Subcutaneous abdominal adipose tissue (tissue), 5 donors: ENCODE measurements around the gene KHDC4.
"Not testable (repeated sequence)": the region's sequence is repeated elsewhere in the genome, so short reads cannot be mapped to it uniquely, and the experiment has no call there.

Source experiments
- H3K27ac ChIP-seq: one replicate; pipeline ENCODE4 v1.7.0; 2013; ENCODE audit warnings: low read depth, mild to moderate bottlenecking, inconsistent platforms, low read length, moderate library complexity
- H3K27me3 ChIP-seq, 5 donors: one replicate each; pipeline ENCODE4 v1.7.0; 2013; ENCODE audit warnings: low read length in 5 of 5, inconsistent platforms in 1 of 5; ENCODE audit not compliant: control insufficient read depth in 5 of 5, insufficient read depth in 4 of 5
- H3K36me3 ChIP-seq, 5 donors: one replicate each; pipeline ENCODE4 v1.7.0; 2013; ENCODE audit warnings: low read length in 5 of 5; ENCODE audit not compliant: control insufficient read depth in 5 of 5, insufficient read depth in 5 of 5
- H3K4me1 ChIP-seq, 5 donors: one replicate each; pipeline ENCODE4 v1.7.0; 2013; ENCODE audit warnings: low read length in 5 of 5, mild to moderate bottlenecking in 3 of 5, moderate library complexity in 1 of 5; ENCODE audit not compliant: control insufficient read depth in 5 of 5, insufficient read depth in 5 of 5
- H3K4me3 ChIP-seq, 5 donors: one replicate each; pipeline ENCODE4 v1.7.0; 2013; ENCODE audit warnings: low read length in 5 of 5, low read depth in 1 of 5
- H3K9ac ChIP-seq, 5 donors: one replicate each; pipeline ENCODE4 v1.7.0; 2013; ENCODE audit warnings: low read length in 5 of 5, mild to moderate bottlenecking in 4 of 5, moderate library complexity in 3 of 5
- H3K9me3 ChIP-seq, 5 donors: one replicate each; pipeline ENCODE4 v1.7.0; 2013; ENCODE audit warnings: low read length in 5 of 5; ENCODE audit not compliant: control insufficient read depth in 5 of 5
- donor health status: healthy.
- donor health status: healthy.
- donor health status: healthy.
- donor health status: healthy.
- donor health status: healthy.

The KHDC4 gene

GRCh38 chr1:155930725-155931124, 3.5 kb downstream of the KHDC4 start:
- not testable (repeated sequence) for H3K27ac ChIP-seq, H3K9me3 ChIP-seq, H3K27me3 ChIP-seq, H3K4me3 ChIP-seq
- peaks cover 7 to 46% (median 43%) of the 10 kb centered on the region in 5 donors for H3K4me1 ChIP-seq
- H3K9ac ChIP-seq = peak overlapping the region in 4 of 5 donors; percentile 21 to 69 (median 48)
- peaks cover 30 to 63% (median 44%) of the 10 kb centered on the region in 5 donors for H3K36me3 ChIP-seq

GRCh38 chr1:155929057-155929456, 5.2 kb downstream of the KHDC4 start:
- Histone ChIP-seq H3K4me1 (peaks cover 7 to 39% (median 37%) of the 10 kb centered on the region in 5 donors), H3K27ac (no peak overlapping the region), H3K9me3 (no peaks in the 10 kb centered on the region), H3K4me3 (no peak overlapping the region), H3K9ac (no peak overlapping the region), H3K36me3 (peaks cover 34 to 79% (median 59%) of the 10 kb centered on the region in 5 donors), H3K27me3 (no peaks in the 10 kb centered on the region)

- no peaks in the 10 kb centered on the region for H3K9me3 ChIP-seq
- H3K4me3 ChIP-seq = no peak overlapping the region
- H3K9ac ChIP-seq = no peak overlapping the region
- no peak overlapping the region for H3K27ac ChIP-seq
- H3K27me3 ChIP-seq = no peaks in the 10 kb centered on the region
- peaks cover 0 to 6% (median 4%) of the 10 kb centered on the region in 5 donors for H3K4me1 ChIP-seq
- peaks cover 52 to 91% (median 81%) of the 10 kb centered on the region in 5 donors for H3K36me3 ChIP-seq
Measured at GRCh38 chr1:155925506-155925905, 8.7 kb downstream of the KHDC4 start.

GRCh38 chr1:155920717-155921116, 13.5 kb downstream of the KHDC4 start:
- Histone ChIP-seq H3K9ac (no peak overlapping the region), H3K36me3 (peaks cover 55 to 94% (median 87%) of the 10 kb centered on the region in 5 donors)

GRCh38 chr1:155919801-155920200, 14.4 kb downstream of the KHDC4 start:
- H3K4me3 ChIP-seq = no peak overlapping the region
- no peak overlapping the region for H3K27ac ChIP-seq
- no peaks in the 10 kb centered on the region for H3K4me1 ChIP-seq
- H3K27me3 ChIP-seq = no peaks in the 10 kb centered on the region
- H3K36me3 ChIP-seq = peaks cover 53 to 96% (median 84%) of the 10 kb centered on the region in 5 donors
- no peaks in the 10 kb centered on the region for H3K9me3 ChIP-seq
- no peak overlapping the region for H3K9ac ChIP-seq

More at GRCh38 chr1:155920717-155921116, 13.5 kb downstream of the KHDC4 start:
- Histone ChIP-seq H3K27ac (no peak overlapping the region), H3K27me3 (no peaks in the 10 kb centered on the region), H3K4me3 (no peak overlapping the region), H3K9me3 (no peaks in the 10 kb centered on the region), H3K4me1 (no peaks in the 10 kb centered on the region)

- no peaks in the 10 kb centered on the region for H3K4me1 ChIP-seq
- no peaks in the 10 kb centered on the region for H3K27me3 ChIP-seq
- H3K36me3 ChIP-seq = peaks cover 64 to 97% (median 87%) of the 10 kb centered on the region in 5 donors
- H3K4me3 ChIP-seq = no peak overlapping the region
- no peak overlapping the region for H3K27ac ChIP-seq
- H3K9me3 ChIP-seq = no peaks in the 10 kb centered on the region
- H3K9ac ChIP-seq = no peak overlapping the region
Measured at GRCh38 chr1:155918660-155919059, 15.6 kb downstream of the KHDC4 start.

GRCh38 chr1:155913969-155914757, 20.1 kb downstream of the KHDC4 start:
- Histone ChIP-seq H3K9ac (no peak overlapping the region), H3K27ac (no peak overlapping the region), H3K4me3 (no peak overlapping the region), H3K27me3 (no peaks in the 10 kb centered on the region), H3K4me1 (peaks cover 0 to 23% (median 16%) of the 10 kb centered on the region in 5 donors), H3K36me3 (peaks cover 50 to 74% (median 63%) of the 10 kb centered on the region in 5 donors), H3K9me3 (no peaks in the 10 kb centered on the region)

GRCh38 chr1:155912056-155912536, 22.1 kb downstream of the KHDC4 start:
- Histone ChIP-seq H3K27ac (peak overlapping the region; percentile 84), H3K27me3 (no peaks in the 10 kb centered on the region), H3K36me3 (peaks cover 37 to 63% (median 54%) of the 10 kb centered on the region in 5 donors), H3K9ac (peak overlapping the region in 1 of 5 donors; percentile 79), H3K4me1 (peaks cover 0 to 23% (median 16%) of the 10 kb centered on the region in 5 donors), H3K9me3 (no peaks in the 10 kb centered on the region), H3K4me3 (peak overlapping the region in 2 of 5 donors; percentile 64 to 82)

GRCh38 chr1:155911156-155912055, 22.8 kb downstream of the KHDC4 start, which contains the start of gene RIT1:
Gene RIT1 (minus strand): TSS chr1:155911349. CDS start chr1:155910761, 588 bp downstream.
- H3K9ac ChIP-seq = peak within 1 kb of the TSS in 4 of 5 donors; percentile 62 to 79 (median 78)

More at GRCh38 chr1:155911156-155912055, 22.8 kb downstream of the KHDC4 start, which contains the start of gene RIT1:
- Histone ChIP-seq H3K4me1 (peaks cover 0 to 23% (median 16%) of the 10 kb centered on the region in 5 donors), H3K27me3 (no peaks in the 10 kb centered on the region), H3K4me3 (peak within 1 kb of the TSS; percentile 64 to 90 (median 80)), H3K27ac (peak within 1 kb of the TSS; percentile 84), H3K36me3 (peaks cover 30 to 60% (median 50%) of the 10 kb centered on the region in 5 donors), H3K9me3 (no peaks in the 10 kb centered on the region)
